ENCODE measurements around the gene ACBD3. TPM values are rescaled to one million over a fixed set of nuclear protein-coding genes. Genes with fewer than 3 reads are reported as not detected.

The ACBD3 gene
- total RNA-seq, 2 donors from 2014 or later, result 27.0 to 34.3 TPM

DNA sequence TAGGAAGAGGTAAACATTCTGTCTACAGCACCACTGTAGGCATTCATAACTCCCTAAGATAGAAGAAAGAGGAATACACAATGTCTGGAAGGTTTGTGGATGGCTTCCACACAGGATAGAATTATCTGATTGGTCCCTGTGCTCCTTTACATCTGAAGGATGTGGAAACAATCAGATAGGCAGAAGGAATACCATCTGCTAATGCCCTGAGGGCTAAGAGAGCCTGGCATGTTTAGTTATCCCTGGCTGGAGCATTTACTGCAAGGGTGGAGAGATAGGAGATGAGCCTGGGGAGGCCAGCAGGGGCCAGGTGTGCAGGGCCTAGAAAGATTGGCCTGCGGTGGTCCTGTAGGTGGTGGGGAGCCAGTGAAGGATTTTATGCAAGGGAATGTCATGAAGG lies 8.6 kb upstream of the ACBD3 start:
- WGBS, 2 donors, result 47 to 71% methylated on average over 1 of the region's 1 CpG
- H3K36me3 ChIP-seq (replicated peaks in 1 of 2; ENCODE audit: insufficient read depth in 1 of 2, low read depth in 2 of 2), result no peaks in the 10 kb centered on the region
- no peak overlapping the region for H3K4me3 ChIP-seq
- DNase-seq (no peak), ATAC-seq (no peak)
- no peaks in the 10 kb centered on the region for H3K4me1 ChIP-seq
- no peaks in the 10 kb centered on the region for H3K9me3 ChIP-seq
- intact Hi-C loops (cut with DNase I), result loop anchor here (5.0 kb wide), 1 partner anchor 73 kb away; no protein-coding TSS in a partner anchor
- H3K27me3 ChIP-seq, result no peaks in the 10 kb centered on the region
- TF ChIP-seq, protein P1, sequence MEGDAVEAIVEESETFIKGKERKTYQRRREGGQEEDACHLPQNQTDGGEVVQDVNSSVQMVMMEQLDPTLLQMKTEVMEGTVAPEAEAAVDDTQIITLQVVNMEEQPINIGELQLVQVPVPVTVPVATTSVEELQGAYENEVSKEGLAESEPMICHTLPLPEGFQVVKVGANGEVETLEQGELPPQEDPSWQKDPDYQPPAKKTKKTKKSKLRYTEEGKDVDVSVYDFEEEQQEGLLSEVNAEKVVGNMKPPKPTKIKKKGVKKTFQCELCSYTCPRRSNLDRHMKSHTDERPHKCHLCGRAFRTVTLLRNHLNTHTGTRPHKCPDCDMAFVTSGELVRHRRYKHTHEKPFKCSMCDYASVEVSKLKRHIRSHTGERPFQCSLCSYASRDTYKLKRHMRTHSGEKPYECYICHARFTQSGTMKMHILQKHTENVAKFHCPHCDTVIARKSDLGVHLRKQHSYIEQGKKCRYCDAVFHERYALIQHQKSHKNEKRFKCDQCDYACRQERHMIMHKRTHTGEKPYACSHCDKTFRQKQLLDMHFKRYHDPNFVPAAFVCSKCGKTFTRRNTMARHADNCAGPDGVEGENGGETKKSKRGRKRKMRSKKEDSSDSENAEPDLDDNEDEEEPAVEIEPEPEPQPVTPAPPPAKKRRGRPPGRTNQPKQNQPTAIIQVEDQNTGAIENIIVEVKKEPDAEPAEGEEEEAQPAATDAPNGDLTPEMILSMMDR (IDR thresholded peaks at IDR 0.05), result no peak
- no peak overlapping the region for H3K27ac ChIP-seq

DNA sequence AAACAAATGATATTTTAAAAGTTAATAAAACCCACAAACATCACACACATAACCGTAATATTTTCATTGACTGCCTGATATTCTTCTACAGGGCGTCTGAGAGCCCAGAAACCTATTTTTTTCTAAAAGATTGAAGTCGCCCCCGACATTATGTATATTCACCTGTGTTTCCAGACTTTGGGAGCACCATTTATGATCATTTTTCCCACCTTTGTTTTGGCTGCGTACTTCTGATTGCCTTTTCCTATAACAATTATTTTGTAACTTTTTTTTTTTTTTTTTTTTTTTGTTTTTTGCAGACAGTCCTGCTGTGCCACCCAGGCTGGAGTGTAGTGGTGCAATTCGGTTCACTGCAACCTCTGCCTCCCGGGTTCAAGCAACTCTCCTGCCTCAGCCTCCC lies 839 bp upstream of the ACBD3 start:
- intact Hi-C loops (cut with DNase I), result no loop called here
- no peak overlapping the region for H3K4me3 ChIP-seq
- peak overlapping the region in 2 of 4 donors; percentile 87 to 98 for H3K27ac ChIP-seq
- ATAC-seq (no peak), DNase-seq (no peak)
- no peaks in the 10 kb centered on the region for H3K27me3 ChIP-seq
- no peaks in the 10 kb centered on the region for H3K36me3 ChIP-seq (replicated peaks in 1 of 2; ENCODE audit: insufficient read depth in 1 of 2, low read depth in 2 of 2)
- H3K9me3 ChIP-seq, result no peaks in the 10 kb centered on the region
- WGBS, 2 donors, result 84 to 89% methylated on average over 7 of the region's 7 CpGs
- TF ChIP-seq, protein P1 (IDR thresholded peaks at IDR 0.05), result no peak
- TF ChIP-seq POLR2A (IDR thresholded peaks at IDR 0.05), result no peak
- H3K4me1 ChIP-seq, result peaks cover 34% of the 10 kb centered on the region

- Histone ChIP-seq H3K4me1 (peaks cover 38% of the 10 kb centered on the region), H3K27me3 (no peaks in the 10 kb centered on the region), H3K4me3 (peak overlapping the region; percentile 86 to 90), H3K27ac (peak overlapping the region; percentile 87 to 99 (median 95)), H3K36me3 (replicated peaks in 1 of 2; ENCODE audit: insufficient read depth in 1 of 2, low read depth in 2 of 2) (no peaks in the 10 kb centered on the region), H3K9me3 (no peaks in the 10 kb centered on the region)
- ATAC-seq, result no peak
- TF ChIP-seq, protein P1 (IDR thresholded peaks at IDR 0.05), result no peak
- intact Hi-C loops (cut with DNase I), result no loop called here
- WGBS, 2 donors, result 8 to 35% methylated on average over 3 to 10 of the region's 10 CpGs
- DNase-seq, result no peak
These were observed 430 bp upstream of the ACBD3 start for GRCh38 chr1:226187019-226187322.

- no peak for DNase-seq
- no peak for ATAC-seq
- H3K9me3 ChIP-seq, result no peaks in the 10 kb centered on the region
- intact Hi-C loops (cut with DNase I), result no loop called here
- H3K4me3 ChIP-seq, result peak overlapping the region; percentile 86 to 90
- no peaks in the 10 kb centered on the region for H3K36me3 ChIP-seq (replicated peaks in 1 of 2; ENCODE audit: insufficient read depth in 1 of 2, low read depth in 2 of 2)
- TF ChIP-seq POLR2A (IDR thresholded peaks at IDR 0.05), result no peak
- TF ChIP-seq, protein P1 (IDR thresholded peaks at IDR 0.05), result no peak
- peaks cover 47% of the 10 kb centered on the region for H3K4me1 ChIP-seq
- peak overlapping the region in 3 of 4 donors; percentile 87 to 99 (median 98) for H3K27ac ChIP-seq
- no peaks in the 10 kb centered on the region for H3K27me3 ChIP-seq
- WGBS, 2 donors, result 8 to 9% methylated on average over 14 of the region's 14 CpGs
These were observed 1.2 kb downstream of the ACBD3 start for GRCh38 chr1:226185141-226186036.

Data from body of pancreas (tissue), 4 donors.